Measurements from ENCODE around the gene ABHD11.

Gene ABHD11

GRCh38 chr7:73702226-73702625 is 36.4 kb downstream of the ABHD11 start:
- H3K4me3 ChIP-seq (ENCODE audit: low read length in 2 of 2) = no peak overlapping the region
- H3K4me1 ChIP-seq (ENCODE audit: control insufficient read depth in 2 of 2, insufficient read depth in 2 of 2, low read length in 2 of 2) = peaks cover 4 to 19% of the 10 kb centered on the region in 2 donors
- H3K9me3 ChIP-seq (ENCODE audit: control insufficient read depth in 2 of 2, low read length in 2 of 2) = no peaks in the 10 kb centered on the region
- peaks cover 9 to 17% of the 10 kb centered on the region in 2 donors for H3K36me3 ChIP-seq (ENCODE audit: control insufficient read depth in 2 of 2, insufficient read depth in 2 of 2, low read length in 2 of 2)
- H3K27ac ChIP-seq (ENCODE audit: low read depth in 2 of 2, low read length in 2 of 2) = no peak overlapping the region
- H3K9ac ChIP-seq (ENCODE audit: low read depth in 1 of 2, low read length in 2 of 2) = no peak overlapping the region
- H3K27me3 ChIP-seq (ENCODE audit: control insufficient read depth in 2 of 2, insufficient read depth in 2 of 2, low read length in 2 of 2) = no peaks in the 10 kb centered on the region

GRCh38 chr7:73701357-73701995 is 37.1 kb downstream of the ABHD11 start:
- Histone ChIP-seq H3K9me3 (ENCODE audit: control insufficient read depth in 2 of 2, low read length in 2 of 2) (no peaks in the 10 kb centered on the region), H3K4me1 (ENCODE audit: control insufficient read depth in 2 of 2, insufficient read depth in 2 of 2, low read length in 2 of 2) (peaks cover 0 to 13% of the 10 kb centered on the region in 2 donors), H3K4me3 (ENCODE audit: low read length in 2 of 2) (no peak overlapping the region), H3K27ac (ENCODE audit: low read depth in 2 of 2, low read length in 2 of 2) (no peak overlapping the region), H3K27me3 (ENCODE audit: control insufficient read depth in 2 of 2, insufficient read depth in 2 of 2, low read length in 2 of 2) (no peaks in the 10 kb centered on the region), H3K9ac (ENCODE audit: low read depth in 1 of 2, low read length in 2 of 2) (no peak overlapping the region), H3K36me3 (ENCODE audit: control insufficient read depth in 2 of 2, insufficient read depth in 2 of 2, low read length in 2 of 2) (peaks cover 14 to 24% of the 10 kb centered on the region in 2 donors)

GRCh38 chr7:73700581-73701134 is 37.9 kb downstream of the ABHD11 start:
- Histone ChIP-seq H3K4me3 (ENCODE audit: low read length in 2 of 2) (no peak overlapping the region), H3K36me3 (ENCODE audit: control insufficient read depth in 2 of 2, insufficient read depth in 2 of 2, low read length in 2 of 2) (peaks cover 14 to 32% of the 10 kb centered on the region in 2 donors), H3K4me1 (ENCODE audit: control insufficient read depth in 2 of 2, insufficient read depth in 2 of 2, low read length in 2 of 2) (peaks cover 0 to 13% of the 10 kb centered on the region in 2 donors), H3K27ac (ENCODE audit: low read depth in 2 of 2, low read length in 2 of 2) (no peak overlapping the region), H3K9me3 (ENCODE audit: control insufficient read depth in 2 of 2, low read length in 2 of 2) (no peaks in the 10 kb centered on the region), H3K27me3 (ENCODE audit: control insufficient read depth in 2 of 2, insufficient read depth in 2 of 2, low read length in 2 of 2) (no peaks in the 10 kb centered on the region), H3K9ac (ENCODE audit: low read depth in 1 of 2, low read length in 2 of 2) (no peak overlapping the region)

GRCh38 chr7:73700069-73700423 is 38.6 kb downstream of the ABHD11 start:
- H3K9ac ChIP-seq (ENCODE audit: low read depth in 1 of 2, low read length in 2 of 2) = no peak overlapping the region
- no peak overlapping the region for H3K27ac ChIP-seq (ENCODE audit: low read depth in 2 of 2, low read length in 2 of 2)
- H3K4me3 ChIP-seq (ENCODE audit: low read length in 2 of 2) = no peak overlapping the region
- H3K27me3 ChIP-seq (ENCODE audit: control insufficient read depth in 2 of 2, insufficient read depth in 2 of 2, low read length in 2 of 2) = no peaks in the 10 kb centered on the region
- peaks cover 0 to 9% of the 10 kb centered on the region in 2 donors for H3K4me1 ChIP-seq (ENCODE audit: control insufficient read depth in 2 of 2, insufficient read depth in 2 of 2, low read length in 2 of 2)
- H3K9me3 ChIP-seq (ENCODE audit: control insufficient read depth in 2 of 2, low read length in 2 of 2) = no peaks in the 10 kb centered on the region
- peaks cover 18 to 37% of the 10 kb centered on the region in 2 donors for H3K36me3 ChIP-seq (ENCODE audit: control insufficient read depth in 2 of 2, insufficient read depth in 2 of 2, low read length in 2 of 2)

- peaks cover 0 to 5% of the 10 kb centered on the region in 2 donors for H3K4me1 ChIP-seq (ENCODE audit: control insufficient read depth in 2 of 2, insufficient read depth in 2 of 2, low read length in 2 of 2)
- no peaks in the 10 kb centered on the region for H3K9me3 ChIP-seq (ENCODE audit: control insufficient read depth in 2 of 2, low read length in 2 of 2)
- no peak overlapping the region for H3K27ac ChIP-seq (ENCODE audit: low read depth in 2 of 2, low read length in 2 of 2)
- no peak overlapping the region for H3K9ac ChIP-seq (ENCODE audit: low read depth in 1 of 2, low read length in 2 of 2)
- peaks cover 22 to 42% of the 10 kb centered on the region in 2 donors for H3K36me3 ChIP-seq (ENCODE audit: control insufficient read depth in 2 of 2, insufficient read depth in 2 of 2, low read length in 2 of 2)
- no peaks in the 10 kb centered on the region for H3K27me3 ChIP-seq (ENCODE audit: control insufficient read depth in 2 of 2, insufficient read depth in 2 of 2, low read length in 2 of 2)
- no peak overlapping the region for H3K4me3 ChIP-seq (ENCODE audit: low read length in 2 of 2)
These were observed 39.1 kb downstream of the ABHD11 start for GRCh38 chr7:73699370-73700068.

GRCh38 chr7:73698410-73698809 is 40.2 kb downstream of the ABHD11 start:
- H3K36me3 ChIP-seq (ENCODE audit: control insufficient read depth in 2 of 2, insufficient read depth in 2 of 2, low read length in 2 of 2) = peaks cover 32 to 53% of the 10 kb centered on the region in 2 donors
- no peaks in the 10 kb centered on the region for H3K4me1 ChIP-seq (ENCODE audit: control insufficient read depth in 2 of 2, insufficient read depth in 2 of 2, low read length in 2 of 2)
- no peak overlapping the region for H3K9ac ChIP-seq (ENCODE audit: low read depth in 1 of 2, low read length in 2 of 2)
- no peaks in the 10 kb centered on the region for H3K9me3 ChIP-seq (ENCODE audit: control insufficient read depth in 2 of 2, low read length in 2 of 2)
- no peak overlapping the region for H3K27ac ChIP-seq (ENCODE audit: low read depth in 2 of 2, low read length in 2 of 2)
- H3K4me3 ChIP-seq (ENCODE audit: low read length in 2 of 2) = no peak overlapping the region
- no peaks in the 10 kb centered on the region for H3K27me3 ChIP-seq (ENCODE audit: control insufficient read depth in 2 of 2, insufficient read depth in 2 of 2, low read length in 2 of 2)

GRCh38 chr7:73696372-73696771 is 42.2 kb downstream of the ABHD11 start:
- peaks cover 44 to 68% of the 10 kb centered on the region in 2 donors for H3K36me3 ChIP-seq (ENCODE audit: control insufficient read depth in 2 of 2, insufficient read depth in 2 of 2, low read length in 2 of 2)
- H3K4me1 ChIP-seq (ENCODE audit: control insufficient read depth in 2 of 2, insufficient read depth in 2 of 2, low read length in 2 of 2) = no peaks in the 10 kb centered on the region
- no peaks in the 10 kb centered on the region for H3K9me3 ChIP-seq (ENCODE audit: control insufficient read depth in 2 of 2, low read length in 2 of 2)
- no peaks in the 10 kb centered on the region for H3K27me3 ChIP-seq (ENCODE audit: control insufficient read depth in 2 of 2, insufficient read depth in 2 of 2, low read length in 2 of 2)
- no peak overlapping the region for H3K4me3 ChIP-seq (ENCODE audit: low read length in 2 of 2)
- H3K27ac ChIP-seq (ENCODE audit: low read depth in 2 of 2, low read length in 2 of 2) = no peak overlapping the region
- H3K9ac ChIP-seq (ENCODE audit: low read depth in 1 of 2, low read length in 2 of 2) = no peak overlapping the region

GRCh38 chr7:73690646-73691045 is 48.0 kb downstream of the ABHD11 start:
- Histone ChIP-seq H3K4me1 (ENCODE audit: control insufficient read depth in 2 of 2, insufficient read depth in 2 of 2, low read length in 2 of 2) (no peaks in the 10 kb centered on the region), H3K9ac (ENCODE audit: low read depth in 1 of 2, low read length in 2 of 2) (no peak overlapping the region), H3K27me3 (ENCODE audit: control insufficient read depth in 2 of 2, insufficient read depth in 2 of 2, low read length in 2 of 2) (no peaks in the 10 kb centered on the region), H3K36me3 (ENCODE audit: control insufficient read depth in 2 of 2, insufficient read depth in 2 of 2, low read length in 2 of 2) (peaks cover 40 to 59% of the 10 kb centered on the region in 2 donors), H3K27ac (ENCODE audit: low read depth in 2 of 2, low read length in 2 of 2) (no peak overlapping the region), H3K4me3 (ENCODE audit: low read length in 2 of 2) (no peak overlapping the region), H3K9me3 (ENCODE audit: control insufficient read depth in 2 of 2, low read length in 2 of 2) (no peaks in the 10 kb centered on the region)

- H3K36me3 ChIP-seq (ENCODE audit: control insufficient read depth in 2 of 2, insufficient read depth in 2 of 2, low read length in 2 of 2) = peaks cover 21 to 37% of the 10 kb centered on the region in 2 donors
These were observed 50.3 kb downstream of the ABHD11 start for GRCh38 chr7:73688288-73688687.

More at GRCh38 chr7:73688288-73688687, 50.3 kb downstream of the ABHD11 start:
- Histone ChIP-seq H3K27me3 (ENCODE audit: control insufficient read depth in 2 of 2, insufficient read depth in 2 of 2, low read length in 2 of 2) (no peaks in the 10 kb centered on the region), H3K4me3 (ENCODE audit: low read length in 2 of 2) (no peak overlapping the region), H3K9ac (ENCODE audit: low read depth in 1 of 2, low read length in 2 of 2) (no peak overlapping the region), H3K4me1 (ENCODE audit: control insufficient read depth in 2 of 2, insufficient read depth in 2 of 2, low read length in 2 of 2) (peaks cover 4 to 6% of the 10 kb centered on the region in 2 donors), H3K27ac (ENCODE audit: low read depth in 2 of 2, low read length in 2 of 2) (no peak overlapping the region), H3K9me3 (ENCODE audit: control insufficient read depth in 2 of 2, low read length in 2 of 2) (no peaks in the 10 kb centered on the region)

Measured in mucosa of rectum (tissue), 2 donors.